Measurements from ENCODE around the gene HSPA4.
"Not testable (repeated sequence)": the region's sequence is repeated elsewhere in the genome, so short reads cannot be mapped to it uniquely, and the experiment has no call there.

The HSPA4 gene

DNA sequence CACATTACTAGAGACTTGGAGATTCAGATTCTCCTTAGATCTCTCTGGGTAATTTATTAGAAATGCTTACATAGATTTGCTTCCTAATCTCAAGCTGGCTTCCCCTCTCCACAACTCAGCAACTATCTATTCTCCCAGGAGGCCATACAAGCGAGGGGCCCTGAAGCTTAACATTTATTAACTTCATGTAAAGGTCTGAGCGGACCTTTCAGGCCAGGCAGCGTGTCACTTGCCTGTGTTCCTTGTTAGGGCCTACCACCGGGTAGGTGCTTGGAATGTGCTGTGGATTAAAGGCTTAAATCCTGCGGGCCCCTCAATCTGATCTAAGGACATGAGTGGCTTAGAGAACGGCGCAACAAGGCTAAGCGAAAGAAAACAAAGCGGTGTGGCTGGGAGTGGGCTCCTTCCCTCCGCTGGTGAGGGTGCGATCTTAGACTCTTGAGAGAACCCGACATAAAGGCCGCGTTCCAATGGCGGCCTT, 712 bp upstream of the HSPA4 start:
- no peak for DNase-seq

DNA sequence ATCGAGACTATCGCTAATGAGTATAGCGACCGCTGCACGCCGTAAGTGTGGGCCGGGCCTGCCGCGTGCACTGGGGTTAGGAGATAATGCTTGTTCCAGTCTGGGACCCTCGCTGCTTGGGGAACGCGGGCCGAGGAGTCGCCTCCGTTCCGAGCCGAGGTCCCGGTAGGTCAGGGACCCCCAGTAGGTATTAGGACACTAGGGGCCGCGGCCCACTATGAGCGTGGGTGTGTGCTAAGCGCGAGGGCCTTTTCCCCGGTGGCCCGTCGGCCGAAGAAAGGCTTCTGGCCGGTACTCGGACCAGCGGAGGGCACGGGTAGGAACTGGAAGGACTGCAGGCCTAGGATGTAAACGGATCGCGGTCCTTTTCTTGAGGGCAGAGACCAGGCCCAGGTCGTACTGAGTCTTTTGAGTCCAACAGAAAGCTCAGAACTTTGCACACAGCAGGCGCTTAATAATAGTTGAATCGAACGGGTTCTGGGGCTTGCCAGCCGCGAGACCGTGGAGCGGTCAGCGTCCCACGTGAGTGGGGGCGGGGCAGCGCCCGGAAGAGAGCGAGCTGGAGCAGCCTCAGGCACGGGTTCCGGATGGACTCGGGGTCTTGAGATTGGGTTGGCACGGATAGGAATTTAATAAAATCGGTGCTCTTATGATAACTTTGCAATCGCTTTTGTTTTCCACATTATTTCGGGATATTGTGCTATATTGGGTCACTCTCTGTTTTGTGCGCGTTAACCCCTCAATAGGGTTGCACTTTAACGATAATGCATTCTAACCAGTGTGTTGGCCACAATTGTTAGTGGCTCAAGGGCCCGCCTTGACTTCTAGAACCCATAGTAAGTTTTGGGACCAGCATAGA, 733 bp downstream of the HSPA4 start:
- no peak for DNase-seq

DNA sequence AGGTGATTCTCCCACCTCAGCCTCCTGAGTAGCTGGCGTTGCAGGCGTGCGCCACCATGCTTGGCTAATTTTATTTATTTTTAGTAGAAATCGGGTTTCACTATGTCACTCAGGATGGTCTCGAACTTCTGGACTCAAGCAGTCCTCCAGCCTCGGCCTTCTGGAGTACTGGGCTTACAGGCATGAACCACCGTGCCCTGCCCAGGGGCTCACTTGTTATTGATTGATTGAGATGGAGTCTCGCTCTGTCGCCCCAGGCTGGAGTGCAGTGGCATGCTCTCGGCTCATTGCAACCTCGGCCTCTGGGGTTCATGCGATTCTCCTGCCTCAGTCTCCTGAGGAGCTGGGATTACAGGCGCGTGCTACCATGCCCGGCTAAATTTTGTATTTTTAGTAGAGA, 1.6 kb downstream of the HSPA4 start:
- no peak for DNase-seq

DNA sequence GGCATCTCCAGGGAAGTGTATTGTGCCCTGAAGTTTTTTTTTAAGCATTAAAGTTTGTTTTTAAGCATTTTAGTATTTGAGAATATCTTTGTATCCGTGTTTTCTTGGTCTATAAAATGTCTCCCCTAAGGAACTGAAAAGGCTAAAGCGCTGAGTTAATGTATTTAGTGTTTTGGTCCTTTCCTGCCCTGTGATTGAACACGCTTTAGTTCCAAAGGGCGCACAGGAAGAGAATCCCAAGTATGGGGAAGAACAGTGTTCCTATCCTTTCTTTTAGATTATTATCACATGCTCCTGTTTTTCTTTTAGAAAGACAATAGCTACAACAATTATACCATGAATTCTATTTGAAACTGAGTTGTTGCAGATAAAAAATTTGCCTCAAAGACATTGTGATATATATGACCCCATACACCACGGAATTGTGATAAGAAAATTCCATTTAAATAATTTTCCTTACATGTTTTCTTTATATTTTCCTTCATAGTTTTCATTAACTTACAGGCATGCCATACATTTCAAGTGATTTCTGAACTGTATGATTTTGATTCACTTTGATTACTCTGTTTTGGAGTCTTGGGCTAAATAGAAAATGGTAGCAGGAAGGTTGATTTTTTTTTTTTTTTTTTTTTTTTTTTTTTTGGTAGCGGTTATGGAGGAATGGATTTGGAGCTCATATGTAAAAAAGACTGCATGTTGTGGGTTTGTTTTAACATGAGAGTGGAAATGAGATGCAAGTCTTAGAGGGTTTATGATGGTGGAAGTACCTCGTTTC, 3.1 kb downstream of the HSPA4 start:
- no peak for DNase-seq

DNA sequence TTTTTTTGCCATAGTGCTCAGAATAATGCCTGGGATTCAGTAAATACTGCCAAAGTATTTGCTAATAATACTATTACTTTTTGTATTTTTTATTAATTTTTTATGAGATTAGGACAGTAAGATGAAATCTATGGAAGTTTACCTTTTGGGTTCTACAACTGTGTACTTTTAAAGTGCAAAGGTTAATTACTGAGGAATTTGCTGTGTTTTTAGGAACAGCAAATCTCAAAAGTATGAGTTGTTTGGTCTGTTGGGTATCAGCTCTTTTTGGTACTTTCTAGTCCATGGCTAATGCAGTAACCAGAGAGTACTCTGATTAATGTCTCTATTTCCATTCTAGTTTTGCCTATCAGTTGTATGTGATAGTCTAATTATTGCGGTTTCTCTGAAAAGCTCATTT, 5.1 kb downstream of the HSPA4 start:
- no peak for DNase-seq

DNA sequence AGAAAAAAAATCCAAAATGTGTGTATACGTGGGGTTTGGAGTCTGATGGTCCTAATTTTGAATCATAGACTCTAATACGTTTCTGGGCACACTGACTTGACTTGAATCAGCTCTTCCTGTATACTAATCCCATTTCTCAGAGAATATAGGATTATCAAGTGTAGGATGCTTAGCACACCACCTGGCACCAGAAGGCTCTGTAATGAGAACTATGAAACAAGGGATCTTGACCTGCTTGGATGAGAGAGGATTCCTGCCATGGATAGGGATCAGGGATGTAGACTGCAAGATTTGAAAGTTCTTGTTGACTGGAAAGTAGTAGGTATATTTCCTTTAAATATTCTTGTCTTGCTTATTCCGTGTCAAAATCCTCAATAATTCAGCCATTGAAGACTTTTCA, 7.8 kb downstream of the HSPA4 start:
- DNase-seq: no peak

DNA sequence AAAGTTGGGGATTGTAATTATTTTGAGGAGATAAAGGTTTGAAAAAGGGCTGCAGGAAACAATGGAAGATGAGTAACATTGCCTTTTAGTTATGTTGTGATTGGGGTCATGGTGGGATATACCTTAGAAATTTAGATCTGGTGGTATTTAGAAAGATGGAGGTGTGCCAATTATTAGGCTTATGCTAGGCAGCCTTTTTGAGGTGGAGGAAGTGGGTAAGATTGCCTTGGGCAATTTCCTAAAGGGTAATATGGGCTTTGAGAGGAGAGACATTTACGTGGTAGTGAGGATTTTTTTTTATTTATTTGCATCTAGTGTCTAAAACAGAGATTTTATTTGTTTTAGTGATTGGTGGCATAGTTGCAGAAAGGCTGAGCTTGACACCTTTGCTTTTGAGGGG, 10.5 kb downstream of the HSPA4 start:
- DNase-seq: no peak

DNA sequence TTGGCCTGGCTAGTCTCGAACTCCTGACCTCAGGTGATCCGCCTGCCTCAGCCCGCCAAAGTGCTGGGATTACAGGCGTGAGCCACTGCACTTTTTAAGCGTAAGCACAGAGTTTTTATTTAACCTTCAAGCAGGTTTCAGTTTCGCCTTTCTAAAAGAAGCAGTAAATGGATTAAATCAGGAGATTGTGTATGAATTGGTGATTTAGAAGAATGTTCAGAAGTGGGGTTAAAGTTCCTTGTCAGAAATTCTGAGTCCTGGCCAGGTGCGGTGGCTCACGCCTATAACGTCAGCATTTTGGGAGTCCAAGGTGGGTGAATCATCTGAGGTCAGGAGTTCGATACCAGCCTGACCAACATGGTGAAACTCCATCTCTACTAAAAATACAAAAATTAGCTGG, 12.2 kb downstream of the HSPA4 start:
- DNase-seq: no peak

DNA sequence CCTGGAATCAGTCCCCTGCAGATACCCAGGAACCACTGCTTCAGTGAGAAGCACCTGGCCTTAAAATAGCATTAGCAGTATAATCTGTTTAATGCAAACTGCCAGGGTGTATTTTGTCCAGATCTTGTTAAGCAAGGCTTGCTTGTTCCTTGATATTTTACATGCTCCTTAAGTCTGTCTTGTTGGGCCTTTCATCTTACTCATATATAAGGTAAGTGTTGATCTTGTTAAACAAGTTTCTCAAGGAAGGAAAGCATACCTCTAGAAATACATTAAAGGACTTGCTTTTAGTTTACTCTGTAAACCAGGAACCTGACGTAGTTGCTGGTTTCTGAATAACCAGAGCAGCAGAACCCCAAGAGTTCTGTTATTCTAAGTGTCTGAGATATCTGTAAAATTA, 13.7 kb downstream of the HSPA4 start:
- DNase-seq: no peak

DNA sequence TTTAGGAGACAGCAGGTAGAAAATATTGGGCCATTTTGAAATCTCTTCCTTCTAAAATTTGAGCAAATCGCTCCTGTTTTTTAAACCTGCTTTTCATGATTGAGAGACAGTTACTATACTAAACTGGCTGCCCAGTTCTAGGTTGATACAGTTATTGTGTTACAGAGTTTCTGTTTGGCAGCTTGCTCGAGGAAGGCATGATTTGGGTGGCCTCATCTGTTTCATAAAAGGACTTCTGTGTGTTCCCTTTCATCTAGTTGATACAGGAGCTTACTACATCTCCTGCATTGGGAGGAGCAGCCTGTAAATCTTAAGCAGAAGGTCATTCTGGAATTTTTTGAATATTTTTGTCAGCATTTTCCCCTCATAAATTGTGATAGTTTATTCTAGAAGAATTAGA, 14.2 kb downstream of the HSPA4 start:
- no peak for DNase-seq

DNA sequence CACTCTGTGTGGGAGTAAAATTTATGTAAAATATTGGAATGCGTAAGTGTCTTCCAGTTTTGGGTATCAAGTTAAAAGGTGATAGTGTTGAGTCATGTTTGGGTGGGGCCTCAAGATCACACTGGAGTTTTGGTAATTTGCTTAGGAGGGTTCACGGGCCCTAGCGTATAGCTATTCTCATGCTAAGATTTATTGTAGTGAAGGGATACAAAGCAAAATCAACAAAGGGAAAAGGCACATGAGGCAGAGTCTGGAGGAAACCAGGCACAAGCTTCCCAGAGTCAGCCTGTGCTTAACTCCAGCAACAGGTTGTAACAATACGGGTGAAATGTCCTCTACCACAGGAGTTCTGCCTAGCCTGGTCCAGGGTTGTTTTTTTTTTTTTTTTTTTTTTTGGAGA, 20.2 kb downstream of the HSPA4 start:
- DNase-seq: no peak

DNA sequence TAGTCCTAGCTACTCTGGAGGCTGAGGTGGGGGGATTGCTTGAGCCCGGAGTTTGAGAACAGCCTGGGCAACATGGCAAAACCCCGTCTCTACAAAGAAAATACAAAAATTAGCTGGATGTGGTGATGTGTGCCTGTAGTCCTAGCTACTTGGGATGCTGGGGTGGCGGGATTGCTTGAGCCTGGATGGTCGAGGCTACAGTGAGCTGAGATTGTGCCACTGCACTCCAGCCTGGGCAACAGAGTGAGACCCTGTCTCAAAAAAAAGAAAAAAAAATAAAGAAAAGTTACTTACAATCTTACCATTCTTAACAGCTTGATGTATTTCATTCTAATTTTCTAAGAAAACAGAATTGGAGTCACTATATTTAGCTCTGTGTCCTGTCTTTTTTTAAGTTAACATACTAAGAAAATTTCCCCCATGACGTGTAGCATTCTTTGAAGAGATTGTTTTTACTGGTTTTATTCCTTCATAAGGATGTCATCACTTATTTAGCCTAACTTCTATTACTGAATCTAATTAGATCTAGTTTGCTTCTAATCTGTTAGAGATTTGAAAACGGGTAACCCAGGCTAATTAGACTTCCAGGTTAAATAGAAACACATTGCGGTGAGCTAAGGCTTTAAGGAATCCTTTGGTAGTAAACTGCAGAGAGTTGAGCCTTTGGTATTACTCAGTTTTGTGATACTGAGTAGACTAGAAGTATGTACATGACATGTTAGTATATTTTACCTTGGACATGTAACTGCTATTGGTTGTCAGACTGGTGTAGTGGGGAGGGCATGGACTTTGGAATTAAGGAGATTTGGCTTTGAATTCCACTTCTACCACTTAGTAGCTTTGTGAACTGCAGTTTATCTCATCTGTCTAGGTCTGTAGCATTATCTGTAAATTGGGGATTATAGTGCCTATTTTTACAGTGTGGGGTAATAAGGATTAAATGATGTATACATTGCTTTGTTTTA, 24.0 kb downstream of the HSPA4 start:
- no peak for DNase-seq

DNA sequence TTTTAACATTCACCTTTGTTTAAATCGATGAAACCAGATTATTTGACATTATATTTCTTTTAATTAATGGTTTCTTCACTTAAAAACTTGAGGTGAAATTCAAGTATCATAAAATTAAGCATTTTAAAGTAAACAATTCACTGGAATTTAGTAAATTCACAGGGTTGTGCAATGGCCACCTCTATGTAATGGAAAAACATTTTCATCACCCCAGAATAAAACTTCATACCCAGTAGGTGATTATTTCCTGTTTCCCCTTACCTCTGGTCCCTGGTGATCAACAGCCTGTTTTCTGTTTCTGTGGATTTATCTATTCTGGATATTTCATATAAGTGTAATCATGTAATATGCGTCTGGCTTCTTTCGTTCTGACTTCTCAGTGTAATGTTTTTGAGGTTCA, 27.2 kb downstream of the HSPA4 start:
- no peak for DNase-seq

DNA sequence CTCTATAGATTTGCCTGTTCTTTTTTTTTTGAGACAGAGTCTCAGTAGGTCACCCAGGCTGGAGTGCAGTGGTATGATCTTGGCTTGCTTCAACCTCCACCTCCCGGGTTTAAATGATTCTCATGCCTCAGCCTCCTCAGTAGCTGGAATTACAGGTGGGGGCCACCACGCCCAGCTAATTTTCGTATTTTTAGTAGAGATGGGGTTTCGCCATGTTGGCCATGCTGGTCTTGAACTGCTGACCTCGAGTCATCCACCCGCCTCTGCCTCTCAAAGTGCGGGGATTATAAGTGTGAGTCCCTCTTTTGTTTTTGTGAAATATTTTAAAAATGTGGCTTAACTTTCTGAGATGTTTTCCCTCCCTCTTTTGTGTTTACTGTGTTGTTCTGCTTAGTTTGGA, 29.2 kb downstream of the HSPA4 start:
- no peak for DNase-seq

DNA sequence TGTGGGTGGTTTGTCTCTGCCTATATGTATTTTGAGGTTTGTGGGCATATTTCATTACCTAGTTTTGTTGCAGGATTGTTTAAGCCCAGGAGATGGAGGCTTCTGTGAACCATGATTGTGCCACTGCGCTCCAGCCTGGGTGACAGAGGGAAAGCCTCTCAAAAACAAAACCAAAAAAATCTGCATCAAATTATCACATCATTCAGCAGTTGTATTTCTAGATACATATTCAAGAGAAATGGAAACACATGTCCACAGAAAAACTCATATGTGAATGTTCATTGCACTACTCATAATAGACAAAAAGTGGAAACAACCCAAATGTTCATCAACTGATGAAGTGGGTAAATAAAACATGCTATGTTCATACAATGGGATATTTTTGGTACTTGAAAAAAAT, 29.9 kb downstream of the HSPA4 start:
- DNase-seq: no peak

DNA sequence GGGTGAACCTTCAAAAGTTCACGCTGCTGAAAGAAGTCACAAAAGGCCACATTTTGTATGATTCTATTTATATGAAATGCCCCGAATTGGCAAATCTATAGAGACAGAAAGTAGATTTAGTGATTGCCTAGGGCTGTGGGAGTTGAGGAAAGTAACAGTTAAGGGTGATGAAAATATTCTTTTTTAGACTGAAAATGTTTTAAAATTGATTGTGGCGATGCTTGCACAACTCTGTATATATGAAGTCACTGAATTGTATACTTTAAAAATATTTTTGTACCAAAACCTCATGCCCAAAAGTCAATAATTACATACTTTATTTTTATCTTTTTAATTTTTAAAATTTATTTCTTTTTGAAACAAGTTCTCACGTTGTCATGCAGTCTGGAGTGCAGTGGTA, 30.3 kb downstream of the HSPA4 start:
- DNase-seq: no peak

DNA sequence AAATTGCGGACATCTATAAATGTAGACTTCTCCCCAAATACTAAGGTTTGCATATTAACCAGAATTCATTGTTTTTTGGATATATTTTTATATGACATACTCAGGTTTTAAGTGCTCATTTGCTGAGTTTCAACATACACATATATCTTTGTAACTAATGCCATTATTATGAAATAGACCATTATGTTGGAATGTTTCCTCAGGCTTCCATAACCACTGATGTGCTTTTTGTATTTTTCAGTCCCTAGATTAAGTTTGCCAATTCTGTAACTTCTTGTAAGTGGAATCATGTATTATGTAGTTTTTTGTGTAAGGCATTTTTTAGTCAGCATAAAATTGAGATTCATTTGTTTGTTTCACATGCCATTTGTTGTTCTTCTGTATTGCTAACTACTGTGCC, 32.1 kb downstream of the HSPA4 start:
- DNase-seq: no peak

DNA sequence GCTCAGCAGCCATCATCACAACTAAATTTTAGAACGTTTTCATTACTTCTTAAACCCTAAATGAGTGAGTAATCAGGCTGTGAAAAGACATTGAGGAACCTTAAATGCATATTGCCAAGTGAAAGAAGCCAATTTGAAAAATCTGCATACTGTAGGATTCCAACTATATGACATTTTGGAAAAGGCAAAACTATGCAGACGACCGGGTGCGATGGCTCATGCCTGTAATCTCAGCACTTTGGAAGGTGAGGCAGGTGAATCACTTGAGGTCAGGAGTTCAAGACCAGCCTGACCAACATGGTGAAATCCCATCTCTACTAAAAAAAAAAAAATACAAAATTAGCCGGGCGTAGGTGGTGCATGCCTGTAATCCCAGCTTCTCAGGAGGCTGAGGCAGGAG, 33.4 kb downstream of the HSPA4 start:
- DNase-seq: not testable (repeated sequence)

DNA sequence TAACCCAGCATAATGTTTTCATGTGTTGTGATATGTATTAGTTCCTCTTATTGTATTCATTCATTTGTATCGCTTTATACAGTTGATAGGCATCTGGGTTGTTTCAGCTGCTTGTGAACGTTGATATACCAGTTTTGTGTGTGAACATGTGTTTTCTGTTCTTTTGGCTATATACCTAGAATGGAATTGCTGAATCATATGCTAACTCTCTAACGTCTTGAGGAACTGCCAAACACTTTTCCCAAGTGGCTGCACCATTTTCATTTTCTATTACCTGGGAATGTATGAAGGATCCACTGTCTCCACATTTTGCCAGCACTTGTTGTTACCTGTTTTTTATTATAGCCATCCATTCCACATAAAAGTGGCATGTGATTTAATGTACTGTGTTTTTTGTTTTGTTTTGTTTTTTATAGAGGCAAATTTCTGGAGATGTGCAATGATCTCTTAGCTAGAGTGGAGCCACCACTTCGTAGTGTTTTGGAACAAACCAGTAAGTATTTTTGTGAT, 34.6 kb downstream of the HSPA4 start:
- no peak for DNase-seq

DNA sequence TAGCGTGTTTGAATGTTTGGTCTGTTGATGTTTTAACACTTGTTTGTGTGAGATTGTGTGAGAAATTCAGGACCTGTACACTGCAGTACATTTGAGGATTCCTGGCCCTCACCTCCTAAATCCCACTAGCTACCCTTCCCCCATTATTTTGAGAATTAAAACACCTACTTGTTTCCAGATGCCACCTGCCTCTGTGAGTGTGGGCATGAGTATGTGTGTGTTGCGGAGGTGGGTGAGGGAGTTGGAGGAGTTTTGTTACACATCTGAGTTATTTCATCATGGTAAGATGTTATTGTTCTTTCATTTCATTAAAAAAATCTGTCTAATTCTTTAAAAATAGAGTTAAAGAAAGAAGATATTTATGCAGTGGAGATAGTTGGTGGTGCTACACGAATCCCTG, 36.3 kb downstream of the HSPA4 start:
- no peak for DNase-seq

DNA sequence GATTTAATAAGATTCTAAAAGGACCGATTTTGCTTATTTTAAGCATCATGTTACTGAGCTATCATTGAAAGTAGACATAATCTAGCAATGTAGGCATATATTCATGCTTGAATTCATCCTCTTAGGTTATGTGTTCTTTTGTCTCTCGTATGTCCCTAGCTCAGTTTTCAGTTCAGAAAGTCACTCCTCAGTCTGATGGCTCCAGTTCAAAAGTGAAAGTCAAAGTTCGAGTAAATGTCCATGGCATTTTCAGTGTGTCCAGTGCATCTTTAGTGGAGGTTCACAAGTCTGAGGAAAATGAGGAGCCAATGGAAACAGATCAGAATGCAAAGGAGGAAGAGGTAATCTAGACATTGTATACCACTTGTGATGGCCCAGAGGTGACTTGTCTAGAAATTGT, 39.2 kb downstream of the HSPA4 start:
- no peak for DNase-seq

DNA sequence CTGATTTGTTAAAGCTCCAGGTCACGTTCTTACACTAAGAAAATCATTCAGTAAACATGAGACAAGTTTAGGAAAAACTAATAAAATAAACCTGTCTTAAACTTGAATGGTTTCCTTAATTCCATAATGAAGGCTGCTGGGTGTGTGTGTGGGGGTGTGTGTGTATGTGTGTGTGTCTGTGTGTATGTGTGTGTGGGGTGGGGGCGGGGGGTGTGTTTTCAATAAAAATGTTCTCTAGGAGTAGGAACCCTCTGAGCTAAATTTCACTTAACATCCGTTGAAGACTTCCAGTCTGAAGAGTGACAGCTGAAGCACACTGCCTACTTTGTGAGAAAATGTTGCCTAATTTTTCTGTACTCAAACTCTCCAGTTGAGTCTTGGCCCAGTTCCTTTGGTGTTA, 54.5 kb downstream of the HSPA4 start:
- no peak for DNase-seq

All from NCI-H510A (cell line).